ENCODE measurements around the gene KIZ. TPM values are rescaled to one million over a fixed set of nuclear protein-coding genes. Genes with fewer than 3 reads are reported as not detected.
A peak's percentile ranks its signal among the peaks of the same experiment; 100 is the strongest.

KIZ gene
- total RNA-seq, 1 donor from 2014 or later, result 15.0 TPM

GRCh38 chr20:21184819-21185218 is 58.9 kb downstream of the KIZ start:
- no peak overlapping the region for H3K27ac Mint-ChIP-seq (ENCODE audit: unreplicated experiment)
- H3K36me3 Mint-ChIP-seq (ENCODE audit: low read depth, unreplicated experiment), result no peaks in the 10 kb centered on the region
- H3K27me3 Mint-ChIP-seq (ENCODE audit: unreplicated experiment), result no peaks in the 10 kb centered on the region

GRCh38 chr20:21185849-21186248 is 60.0 kb downstream of the KIZ start:
- TF ChIP-seq CTCF (IDR thresholded peaks at IDR 0.05; ENCODE audit: unreplicated experiment), result no peak
- no peaks in the 10 kb centered on the region for H3K36me3 Mint-ChIP-seq (ENCODE audit: low read depth, unreplicated experiment)
- H3K27me3 Mint-ChIP-seq (ENCODE audit: unreplicated experiment), result no peaks in the 10 kb centered on the region
- H3K9me3 Mint-ChIP-seq (ENCODE audit: unreplicated experiment), result no peaks in the 10 kb centered on the region
- peaks cover 4% of the 10 kb centered on the region for H3K4me1 Mint-ChIP-seq (ENCODE audit: unreplicated experiment)
- H3K27ac Mint-ChIP-seq (ENCODE audit: unreplicated experiment), result no peak overlapping the region
- H3K4me3 Mint-ChIP-seq (ENCODE audit: unreplicated experiment), result no peak overlapping the region
- no peak for DNase-seq (ENCODE audit: low spot score)

More at GRCh38 chr20:21184819-21185218, 58.9 kb downstream of the KIZ start:
- Mint-ChIP-seq H3K4me3 (ENCODE audit: unreplicated experiment) (no peak overlapping the region), H3K9me3 (ENCODE audit: unreplicated experiment) (no peaks in the 10 kb centered on the region), H3K4me1 (ENCODE audit: unreplicated experiment) (no peaks in the 10 kb centered on the region)
- TF ChIP-seq CTCF (IDR thresholded peaks at IDR 0.05; ENCODE audit: unreplicated experiment), result no peak
- DNase-seq (ENCODE audit: low spot score), result no peak

- no peak overlapping the region for H3K27ac Mint-ChIP-seq (ENCODE audit: unreplicated experiment)
- H3K4me1 Mint-ChIP-seq (ENCODE audit: unreplicated experiment), result peaks cover 23% of the 10 kb centered on the region
These were observed 64.1 kb downstream of the KIZ start for GRCh38 chr20:21189761-21190523.

GRCh38 chr20:21190869-21191268 is 65.0 kb downstream of the KIZ start:
- DNase-seq (ENCODE audit: low spot score), result no peak
- H3K4me3 Mint-ChIP-seq (ENCODE audit: unreplicated experiment), result no peak overlapping the region
- H3K36me3 Mint-ChIP-seq (ENCODE audit: low read depth, unreplicated experiment), result no peaks in the 10 kb centered on the region
- H3K9me3 Mint-ChIP-seq (ENCODE audit: unreplicated experiment), result no peaks in the 10 kb centered on the region
- no peak for TF ChIP-seq CTCF (IDR thresholded peaks at IDR 0.05; ENCODE audit: unreplicated experiment)
- no peak overlapping the region for H3K27ac Mint-ChIP-seq (ENCODE audit: unreplicated experiment)
- peaks cover 23% of the 10 kb centered on the region for H3K4me1 Mint-ChIP-seq (ENCODE audit: unreplicated experiment)
- no peaks in the 10 kb centered on the region for H3K27me3 Mint-ChIP-seq (ENCODE audit: unreplicated experiment)

More at GRCh38 chr20:21189761-21190523, 64.1 kb downstream of the KIZ start:
- Mint-ChIP-seq H3K36me3 (ENCODE audit: low read depth, unreplicated experiment) (no peaks in the 10 kb centered on the region), H3K9me3 (ENCODE audit: unreplicated experiment) (no peaks in the 10 kb centered on the region), H3K4me3 (ENCODE audit: unreplicated experiment) (no peak overlapping the region), H3K27me3 (ENCODE audit: unreplicated experiment) (no peaks in the 10 kb centered on the region)
- no peak for DNase-seq (ENCODE audit: low spot score)
- TF ChIP-seq CTCF (IDR thresholded peaks at IDR 0.05; ENCODE audit: unreplicated experiment), result no peak

- DNase-seq (ENCODE audit: low spot score), result peak; percentile 18
- TF ChIP-seq CTCF (IDR thresholded peaks at IDR 0.05; ENCODE audit: unreplicated experiment), result no peak
- peaks cover 23% of the 10 kb centered on the region for H3K4me1 Mint-ChIP-seq (ENCODE audit: unreplicated experiment)
- H3K36me3 Mint-ChIP-seq (ENCODE audit: low read depth, unreplicated experiment), result no peaks in the 10 kb centered on the region
- no peaks in the 10 kb centered on the region for H3K9me3 Mint-ChIP-seq (ENCODE audit: unreplicated experiment)
- H3K27me3 Mint-ChIP-seq (ENCODE audit: unreplicated experiment), result no peaks in the 10 kb centered on the region
- peak overlapping the region; percentile 78 for H3K27ac Mint-ChIP-seq (ENCODE audit: unreplicated experiment)
- H3K4me3 Mint-ChIP-seq (ENCODE audit: unreplicated experiment), result no peak overlapping the region
These were observed 66.0 kb downstream of the KIZ start for GRCh38 chr20:21191839-21192238.
